Measurements from ENCODE around the gene PLXNC1. TPM values are rescaled to one million over a fixed set of nuclear protein-coding genes. Genes with fewer than 3 reads are reported as not detected.
A peak's percentile ranks its signal among the peaks of the same experiment; 100 is the strongest.

The PLXNC1 gene
- total and polyA plus RNA-seq, 4 donors, result 27.6 to 58.2 (median 42.1) TPM

DNA sequence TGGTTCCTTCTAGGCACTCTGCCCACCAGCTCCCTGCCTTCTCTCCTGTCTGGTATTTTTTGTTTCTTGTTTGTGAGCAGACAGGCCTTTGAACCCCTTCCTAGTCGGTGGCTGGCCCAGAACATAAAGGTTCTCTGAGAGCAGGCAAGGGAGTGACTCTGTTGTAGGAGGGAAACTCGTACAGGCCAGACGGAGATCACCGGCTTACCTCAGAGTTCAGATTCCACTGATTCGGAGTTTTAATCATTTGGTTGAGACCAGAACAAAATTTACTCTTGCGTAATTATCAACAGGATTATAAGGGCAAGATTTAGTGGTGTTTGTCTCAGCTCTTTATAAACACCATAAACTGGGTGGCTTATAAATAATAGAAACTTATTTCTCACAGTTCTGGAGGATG is 128.3 kb downstream of the PLXNC1 start:
- Histone ChIP-seq H3K4me3 (ENCODE audit: low read depth, low read length) (no peak overlapping the region), H3K9me3 (ENCODE audit: control insufficient read depth, insufficient read depth, low read length) (no peaks in the 10 kb centered on the region), H3K27me3 (ENCODE audit: control insufficient read depth, insufficient read depth, low read length) (no peaks in the 10 kb centered on the region), H3K4me1 (ENCODE audit: control insufficient read depth, insufficient read depth, low read length) (peaks cover 4% of the 10 kb centered on the region), H3K36me3 (ENCODE audit: control insufficient read depth, insufficient read depth, low read length) (peaks cover 8% of the 10 kb centered on the region), H3K27ac (ENCODE audit: low read depth, low read length) (no peak overlapping the region)
- DNase-seq (ENCODE audit: low read depth in 4 of 6, low spot score in 6 of 6), result no peak
- WGBS (ENCODE audit: insufficient coverage), result 86% methylated on average over 1 of the region's 6 CpGs

DNA sequence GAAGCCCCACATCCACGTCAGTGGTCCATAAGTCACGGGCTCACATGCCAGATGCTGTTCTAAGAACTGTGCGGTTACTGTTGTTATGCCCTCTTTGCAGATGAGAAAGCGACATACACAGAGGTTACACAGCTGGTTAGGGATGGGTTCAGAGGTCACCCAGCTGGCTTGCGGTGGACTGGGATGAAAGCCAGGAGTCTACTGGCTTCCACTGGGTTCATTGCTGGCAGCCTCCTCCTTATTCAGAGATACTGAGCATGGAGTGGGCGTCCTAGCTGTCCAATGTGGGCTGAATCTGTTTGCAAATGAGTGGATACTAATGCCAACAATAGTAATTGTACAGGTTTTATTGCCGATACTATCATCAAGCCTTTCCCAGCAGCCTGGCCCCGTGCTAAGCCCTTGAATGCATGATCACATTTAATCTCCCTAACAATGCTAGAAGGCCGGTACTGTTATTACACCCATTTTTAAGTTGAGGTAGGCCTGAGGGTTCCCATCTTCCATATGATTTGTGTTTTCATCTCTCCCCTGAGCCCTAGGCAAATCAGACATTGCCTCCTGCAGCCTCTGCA is 129.1 kb downstream of the PLXNC1 start:
- DNase-seq (ENCODE audit: low read depth in 4 of 6, low spot score in 6 of 6), result peak in 1 of 6 donors; percentile 29
- Histone ChIP-seq H3K4me1 (ENCODE audit: control insufficient read depth, insufficient read depth, low read length) (peaks cover 4% of the 10 kb centered on the region), H3K4me3 (ENCODE audit: low read depth, low read length) (no peak overlapping the region), H3K27me3 (ENCODE audit: control insufficient read depth, insufficient read depth, low read length) (no peaks in the 10 kb centered on the region), H3K27ac (ENCODE audit: low read depth, low read length) (no peak overlapping the region), H3K36me3 (ENCODE audit: control insufficient read depth, insufficient read depth, low read length) (peaks cover 8% of the 10 kb centered on the region), H3K9me3 (ENCODE audit: control insufficient read depth, insufficient read depth, low read length) (no peaks in the 10 kb centered on the region)
- 66% methylated on average over 5 of the region's 9 CpGs for WGBS (ENCODE audit: insufficient coverage)

DNA sequence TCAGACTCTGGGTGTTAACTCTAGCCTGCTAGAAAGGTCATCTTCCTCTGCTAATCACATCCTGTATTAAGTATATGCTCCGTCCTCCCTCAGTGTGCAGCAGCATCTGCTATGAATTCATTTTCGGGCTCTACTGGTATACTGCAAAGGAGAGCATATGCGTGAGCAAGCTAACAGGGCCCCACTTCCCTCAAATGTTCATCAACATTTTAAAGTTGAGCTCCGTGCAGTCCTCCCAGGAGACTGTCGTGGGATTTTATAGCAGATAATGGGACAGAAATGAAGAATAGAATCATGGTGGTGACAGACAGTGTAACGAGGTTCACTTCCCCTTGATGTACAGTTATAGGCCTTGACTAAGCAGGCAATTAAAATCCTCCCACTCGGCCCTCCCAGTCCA is 131.7 kb downstream of the PLXNC1 start:
- Histone ChIP-seq H3K36me3 (ENCODE audit: control insufficient read depth, insufficient read depth, low read length) (peaks cover 8% of the 10 kb centered on the region), H3K4me1 (ENCODE audit: control insufficient read depth, insufficient read depth, low read length) (peaks cover 5% of the 10 kb centered on the region), H3K27me3 (ENCODE audit: control insufficient read depth, insufficient read depth, low read length) (no peaks in the 10 kb centered on the region), H3K27ac (ENCODE audit: low read depth, low read length) (no peak overlapping the region), H3K4me3 (ENCODE audit: low read depth, low read length) (no peak overlapping the region), H3K9me3 (ENCODE audit: control insufficient read depth, insufficient read depth, low read length) (no peaks in the 10 kb centered on the region)
- no peak for DNase-seq (ENCODE audit: low read depth in 4 of 6, low spot score in 6 of 6)
- 65% methylated on average over 2 of the region's 7 CpGs for whole genome bisulfite sequencing (ENCODE audit: insufficient coverage)

DNA sequence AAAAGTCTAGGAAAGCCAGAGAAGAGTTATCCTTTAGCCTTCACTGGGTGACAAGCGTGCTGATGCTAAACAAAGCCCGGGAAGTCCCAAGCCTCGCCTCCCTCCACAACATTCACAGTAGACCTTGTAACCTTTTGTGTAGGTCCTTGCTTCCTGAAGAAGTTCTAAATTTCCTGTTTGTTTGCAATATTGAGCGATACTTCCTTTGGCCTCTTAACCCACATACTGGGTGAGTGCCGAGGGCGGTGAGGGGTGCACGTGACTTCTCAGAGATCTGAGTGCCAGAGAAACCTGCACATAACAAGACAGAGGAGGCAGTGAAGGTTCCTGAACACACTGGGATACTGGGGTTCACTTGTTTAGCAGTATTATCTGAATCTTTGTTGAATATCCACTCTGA is 134.3 kb downstream of the PLXNC1 start:
- H3K27me3 ChIP-seq (ENCODE audit: control insufficient read depth, insufficient read depth, low read length), result no peaks in the 10 kb centered on the region
- WGBS (ENCODE audit: insufficient coverage), result no CpG with 5 or more reads among the region's 7 CpGs
- no peaks in the 10 kb centered on the region for H3K9me3 ChIP-seq (ENCODE audit: control insufficient read depth, insufficient read depth, low read length)
- DNase-seq (ENCODE audit: low read depth in 4 of 6, low spot score in 6 of 6), result no peak
- H3K4me3 ChIP-seq (ENCODE audit: low read depth, low read length), result no peak overlapping the region
- peaks cover 22% of the 10 kb centered on the region for H3K4me1 ChIP-seq (ENCODE audit: control insufficient read depth, insufficient read depth, low read length)
- no peak overlapping the region for H3K27ac ChIP-seq (ENCODE audit: low read depth, low read length)
- peaks cover 8% of the 10 kb centered on the region for H3K36me3 ChIP-seq (ENCODE audit: control insufficient read depth, insufficient read depth, low read length)

DNA sequence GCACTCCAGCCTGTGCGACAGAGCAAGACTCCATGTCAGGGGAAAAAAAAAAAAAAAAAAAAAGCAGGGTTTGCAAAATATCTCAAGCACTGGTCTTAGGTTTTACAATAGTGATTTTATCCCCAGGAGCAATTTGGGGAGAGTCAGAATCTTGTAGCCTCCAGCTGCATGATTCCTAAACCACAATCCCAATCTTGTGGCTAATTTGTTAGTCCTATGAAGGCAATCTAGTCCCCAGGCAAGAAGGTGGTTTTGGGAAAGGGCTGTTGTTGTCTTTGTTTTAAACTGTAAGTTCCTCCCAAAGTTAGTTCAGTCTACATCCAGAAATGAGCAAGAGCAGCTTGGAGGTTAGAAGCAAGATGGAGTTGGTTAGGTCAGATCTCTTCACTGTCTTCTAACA is 135.7 kb downstream of the PLXNC1 start:
- DNase-seq (ENCODE audit: low read depth in 4 of 6, low spot score in 6 of 6), result no peak
- WGBS (ENCODE audit: insufficient coverage), result 100% methylated on average over 1 of the region's 1 CpG

DNA sequence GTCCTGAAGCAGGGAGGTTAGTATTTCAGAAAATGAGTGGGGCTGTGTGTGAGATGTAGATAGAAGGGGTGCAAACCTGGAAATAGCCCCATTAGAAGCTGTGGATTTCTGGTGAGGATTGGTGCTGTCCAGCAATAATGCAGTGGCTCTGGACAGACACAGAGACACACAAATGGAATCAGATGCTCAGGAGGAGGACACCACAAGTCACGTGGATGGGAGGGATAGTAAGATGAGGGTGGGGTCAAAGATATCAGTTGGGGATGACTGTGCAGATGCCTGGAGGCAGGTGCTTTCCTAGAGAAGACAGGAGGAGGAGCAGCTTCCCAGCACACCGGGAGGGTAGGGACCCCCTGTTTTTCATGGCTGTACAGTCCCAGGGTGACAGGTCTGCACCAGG is 136.5 kb downstream of the PLXNC1 start:
- no peak for DNase-seq (ENCODE audit: low read depth in 4 of 6, low spot score in 6 of 6)
- H3K36me3 ChIP-seq (ENCODE audit: control insufficient read depth, insufficient read depth, low read length), result peaks cover 8% of the 10 kb centered on the region
- peaks cover 25% of the 10 kb centered on the region for H3K4me1 ChIP-seq (ENCODE audit: control insufficient read depth, insufficient read depth, low read length)
- no peaks in the 10 kb centered on the region for H3K9me3 ChIP-seq (ENCODE audit: control insufficient read depth, insufficient read depth, low read length)
- H3K27me3 ChIP-seq (ENCODE audit: control insufficient read depth, insufficient read depth, low read length), result no peaks in the 10 kb centered on the region
- no peak overlapping the region for H3K27ac ChIP-seq (ENCODE audit: low read depth, low read length)
- no peak overlapping the region for H3K4me3 ChIP-seq (ENCODE audit: low read depth, low read length)
- WGBS (ENCODE audit: insufficient coverage), result 89% methylated on average over 2 of the region's 2 CpGs

More for the DNA sequence above, 135.7 kb downstream of the PLXNC1 start:
- no peak overlapping the region for H3K4me3 ChIP-seq (ENCODE audit: low read depth, low read length)
- H3K4me1 ChIP-seq (ENCODE audit: control insufficient read depth, insufficient read depth, low read length), result peaks cover 19% of the 10 kb centered on the region
- peaks cover 10% of the 10 kb centered on the region for H3K36me3 ChIP-seq (ENCODE audit: control insufficient read depth, insufficient read depth, low read length)
- H3K9me3 ChIP-seq (ENCODE audit: control insufficient read depth, insufficient read depth, low read length), result no peaks in the 10 kb centered on the region
- H3K27ac ChIP-seq (ENCODE audit: low read depth, low read length), result no peak overlapping the region
- no peaks in the 10 kb centered on the region for H3K27me3 ChIP-seq (ENCODE audit: control insufficient read depth, insufficient read depth, low read length)

DNA sequence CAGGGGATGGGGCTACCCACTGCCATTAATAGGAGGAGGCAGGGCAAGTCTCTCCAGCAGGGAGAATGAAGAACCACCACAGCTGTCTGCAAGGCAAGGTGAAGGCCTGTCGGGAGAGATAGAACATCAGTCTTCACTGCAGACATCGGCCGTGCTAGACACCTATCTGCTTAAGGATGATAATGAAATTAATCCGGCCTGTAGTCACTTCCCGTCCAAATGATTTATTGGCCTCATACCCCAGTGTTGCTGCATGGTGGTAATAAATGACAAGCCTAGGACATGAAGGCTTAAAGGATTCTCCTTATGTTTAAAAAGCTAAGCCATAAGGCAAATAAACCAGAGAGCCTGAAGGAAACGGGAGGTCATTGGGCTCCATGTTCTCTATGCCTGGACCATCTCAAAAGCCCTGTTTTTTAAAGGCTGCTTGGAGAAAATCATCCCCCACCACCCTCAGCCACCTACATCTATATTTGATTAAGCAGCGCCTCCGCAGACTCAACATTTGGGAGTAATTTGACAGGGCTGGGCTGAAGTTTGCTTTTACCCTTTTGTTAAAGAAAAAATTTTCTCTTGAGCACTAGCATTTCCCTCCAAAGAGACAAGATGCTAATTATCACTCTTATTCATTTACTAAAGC is 137.7 kb downstream of the PLXNC1 start:
- Histone ChIP-seq H3K4me1 (ENCODE audit: control insufficient read depth, insufficient read depth, low read length) (peaks cover 29% of the 10 kb centered on the region), H3K27me3 (ENCODE audit: control insufficient read depth, insufficient read depth, low read length) (no peaks in the 10 kb centered on the region), H3K4me3 (ENCODE audit: low read depth, low read length) (no peak overlapping the region), H3K27ac (ENCODE audit: low read depth, low read length) (no peak overlapping the region), H3K9me3 (ENCODE audit: control insufficient read depth, insufficient read depth, low read length) (no peaks in the 10 kb centered on the region), H3K36me3 (ENCODE audit: control insufficient read depth, insufficient read depth, low read length) (peaks cover 9% of the 10 kb centered on the region)
- 38% methylated on average over 1 of the region's 8 CpGs for WGBS (ENCODE audit: insufficient coverage)
- DNase-seq (ENCODE audit: low read depth in 4 of 6, low spot score in 6 of 6), result peak in 1 of 6 donors; percentile 44

DNA sequence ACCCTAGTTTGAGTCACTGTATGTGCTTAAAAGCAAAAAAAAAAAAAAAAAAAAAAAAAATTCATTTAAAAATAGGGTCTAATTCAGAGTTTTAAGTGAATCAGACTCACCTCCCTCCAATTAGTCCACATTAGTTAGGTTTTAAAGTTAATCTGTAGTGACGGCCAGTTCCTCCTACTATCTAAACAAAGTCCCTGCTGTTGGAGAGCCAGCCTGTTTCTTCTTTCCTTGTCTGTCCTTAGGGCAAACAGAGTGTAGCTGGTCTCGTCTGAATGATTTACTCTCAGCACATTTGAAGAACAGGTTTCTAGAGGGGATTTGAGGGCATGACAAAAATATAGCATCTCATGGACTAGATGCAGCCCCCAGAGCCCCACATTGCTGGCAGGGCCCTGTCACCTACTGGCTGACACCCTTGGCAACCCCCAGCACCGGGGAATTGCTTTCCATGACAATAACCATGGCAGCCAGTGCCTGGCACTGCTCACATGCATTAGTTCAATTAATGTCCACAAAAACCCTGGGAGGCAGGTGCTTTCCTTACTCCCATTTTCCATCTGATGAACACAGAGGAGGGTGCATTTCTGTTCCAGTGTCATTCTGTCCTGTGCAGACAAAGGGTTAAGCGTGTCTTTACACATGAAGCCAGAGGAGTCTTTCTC is 138.3 kb downstream of the PLXNC1 start:
- peaks cover 11% of the 10 kb centered on the region for H3K36me3 ChIP-seq (ENCODE audit: control insufficient read depth, insufficient read depth, low read length)
- H3K27me3 ChIP-seq (ENCODE audit: control insufficient read depth, insufficient read depth, low read length), result no peaks in the 10 kb centered on the region
- H3K9me3 ChIP-seq (ENCODE audit: control insufficient read depth, insufficient read depth, low read length), result no peaks in the 10 kb centered on the region
- DNase-seq (ENCODE audit: low read depth in 4 of 6, low spot score in 6 of 6), result peak in 2 of 6 donors; percentile 59 to 67
- WGBS (ENCODE audit: insufficient coverage), result 0% methylated on average over 1 of the region's 4 CpGs
- H3K4me3 ChIP-seq (ENCODE audit: low read depth, low read length), result no peak overlapping the region
- H3K4me1 ChIP-seq (ENCODE audit: control insufficient read depth, insufficient read depth, low read length), result peaks cover 29% of the 10 kb centered on the region
- H3K27ac ChIP-seq (ENCODE audit: low read depth, low read length), result no peak overlapping the region

DNA sequence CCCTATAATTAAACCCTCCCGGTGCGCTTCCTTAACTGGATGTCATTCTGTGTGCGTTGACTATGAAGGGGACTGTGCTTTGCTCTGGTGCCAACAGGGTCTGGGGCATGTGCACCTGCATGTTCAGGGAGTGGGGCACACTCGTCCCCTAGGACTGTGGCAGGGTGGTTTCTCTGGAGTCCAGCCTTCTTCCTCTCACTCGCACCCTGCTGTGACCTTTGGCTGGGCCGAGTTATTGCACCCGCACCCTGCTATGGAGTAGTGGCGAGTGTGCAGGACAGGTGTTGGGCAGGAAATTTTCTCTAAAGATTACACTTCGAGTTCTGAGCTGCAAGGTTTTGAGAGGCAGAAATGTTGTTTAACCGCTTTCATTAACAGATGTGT is 138.9 kb downstream of the PLXNC1 start:
- 43% methylated on average over 6 of the region's 10 CpGs for WGBS (ENCODE audit: insufficient coverage)

More for the DNA sequence above, 138.9 kb downstream of the PLXNC1 start:
- Histone ChIP-seq H3K4me1 (ENCODE audit: control insufficient read depth, insufficient read depth, low read length) (peaks cover 29% of the 10 kb centered on the region), H3K36me3 (ENCODE audit: control insufficient read depth, insufficient read depth, low read length) (peaks cover 11% of the 10 kb centered on the region), H3K4me3 (ENCODE audit: low read depth, low read length) (no peak overlapping the region), H3K9me3 (ENCODE audit: control insufficient read depth, insufficient read depth, low read length) (no peaks in the 10 kb centered on the region), H3K27ac (ENCODE audit: low read depth, low read length) (no peak overlapping the region), H3K27me3 (ENCODE audit: control insufficient read depth, insufficient read depth, low read length) (no peaks in the 10 kb centered on the region)
- DNase-seq (ENCODE audit: low read depth in 4 of 6, low spot score in 6 of 6), result no peak

Data from spinal cord (tissue), 10 donors.